ENCODE measurements around the gene F10.
"Not testable (repeated sequence)": the region's sequence is repeated elsewhere in the genome, so short reads cannot be mapped to it uniquely, and the experiment has no call there.

The F10 gene

DNA sequence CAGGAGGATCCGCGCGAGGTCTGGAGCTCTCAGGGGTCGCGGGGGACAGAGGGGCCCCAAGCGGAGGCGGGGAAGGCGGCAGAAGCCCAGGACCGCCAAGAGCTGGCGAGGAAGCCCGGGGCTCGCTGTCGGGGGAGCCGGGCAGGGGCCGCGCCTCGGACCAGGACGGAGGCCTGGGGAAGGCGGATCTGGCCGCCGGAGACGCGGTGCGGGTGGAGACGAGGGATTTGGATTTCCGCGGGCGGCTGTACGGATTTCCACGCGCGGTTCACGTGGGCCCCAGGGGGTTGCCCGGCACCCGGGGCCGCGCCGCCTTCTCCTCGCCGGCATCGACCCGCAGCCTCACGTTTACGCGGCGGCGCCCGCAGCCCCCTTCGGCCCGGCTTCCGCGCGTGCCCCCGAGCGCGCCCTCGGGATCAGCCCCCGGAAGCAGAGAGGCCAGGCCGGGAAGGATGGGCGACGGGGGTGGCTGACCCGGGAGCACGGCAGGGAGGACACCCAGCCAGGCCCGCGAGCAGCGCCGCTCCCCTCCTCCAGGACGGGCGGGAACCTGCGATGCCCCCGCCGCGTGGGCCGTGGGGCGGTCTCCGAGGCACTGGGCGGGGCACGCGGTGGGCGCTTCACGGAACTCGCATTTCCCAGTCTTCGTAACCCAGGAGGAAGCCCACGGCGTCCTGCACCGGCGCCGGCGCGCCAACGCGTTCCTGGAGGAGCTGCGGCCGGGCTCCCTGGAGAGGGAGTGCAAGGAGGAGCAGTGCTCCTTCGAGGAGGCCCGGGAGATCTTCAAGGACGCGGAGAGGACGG lies 12.3 kb upstream of the F10 start:
- TF ChIP-seq, protein P1, sequence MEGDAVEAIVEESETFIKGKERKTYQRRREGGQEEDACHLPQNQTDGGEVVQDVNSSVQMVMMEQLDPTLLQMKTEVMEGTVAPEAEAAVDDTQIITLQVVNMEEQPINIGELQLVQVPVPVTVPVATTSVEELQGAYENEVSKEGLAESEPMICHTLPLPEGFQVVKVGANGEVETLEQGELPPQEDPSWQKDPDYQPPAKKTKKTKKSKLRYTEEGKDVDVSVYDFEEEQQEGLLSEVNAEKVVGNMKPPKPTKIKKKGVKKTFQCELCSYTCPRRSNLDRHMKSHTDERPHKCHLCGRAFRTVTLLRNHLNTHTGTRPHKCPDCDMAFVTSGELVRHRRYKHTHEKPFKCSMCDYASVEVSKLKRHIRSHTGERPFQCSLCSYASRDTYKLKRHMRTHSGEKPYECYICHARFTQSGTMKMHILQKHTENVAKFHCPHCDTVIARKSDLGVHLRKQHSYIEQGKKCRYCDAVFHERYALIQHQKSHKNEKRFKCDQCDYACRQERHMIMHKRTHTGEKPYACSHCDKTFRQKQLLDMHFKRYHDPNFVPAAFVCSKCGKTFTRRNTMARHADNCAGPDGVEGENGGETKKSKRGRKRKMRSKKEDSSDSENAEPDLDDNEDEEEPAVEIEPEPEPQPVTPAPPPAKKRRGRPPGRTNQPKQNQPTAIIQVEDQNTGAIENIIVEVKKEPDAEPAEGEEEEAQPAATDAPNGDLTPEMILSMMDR (conservative IDR thresholded peaks at IDR 0.05; ENCODE audit: low read length): no peak
- H3K4me3 ChIP-seq (ENCODE audit: low read length): peak overlapping the region; percentile 26; the same call in 1 of the 2 replicates

DNA sequence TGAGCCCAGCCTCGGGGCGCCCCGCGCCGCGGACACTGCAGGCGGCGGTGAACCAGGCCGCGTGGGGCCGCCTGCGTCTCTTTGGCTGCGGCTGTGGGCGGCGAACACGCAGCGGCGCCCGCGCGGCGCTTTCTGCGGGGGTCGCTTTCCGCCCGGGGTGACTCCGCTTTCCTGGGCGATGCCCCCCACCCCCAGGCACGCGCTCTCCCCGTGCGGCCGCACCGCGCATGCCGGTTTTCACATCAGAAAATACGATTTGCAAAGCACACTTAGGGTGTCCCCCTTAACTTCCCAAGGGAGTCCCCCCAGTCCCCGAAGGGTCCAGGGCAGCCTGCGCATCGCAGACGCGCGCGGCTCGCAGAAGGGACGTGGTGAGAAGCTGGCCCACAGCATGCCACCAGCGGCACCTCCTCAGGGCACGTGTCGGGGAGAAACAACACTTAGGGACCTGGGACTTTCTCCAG lies 11.7 kb upstream of the F10 start:
- TF ChIP-seq, protein P1 (conservative IDR thresholded peaks at IDR 0.05; ENCODE audit: low read length): no peak
- H3K4me3 ChIP-seq (ENCODE audit: low read length): peak overlapping the region; percentile 26; the same call in 1 of the 2 replicates

More for the DNA sequence above, 12.3 kb upstream of the F10 start:
- peak; percentile 8 for DNase-seq (ENCODE audit: low read depth)

DNA sequence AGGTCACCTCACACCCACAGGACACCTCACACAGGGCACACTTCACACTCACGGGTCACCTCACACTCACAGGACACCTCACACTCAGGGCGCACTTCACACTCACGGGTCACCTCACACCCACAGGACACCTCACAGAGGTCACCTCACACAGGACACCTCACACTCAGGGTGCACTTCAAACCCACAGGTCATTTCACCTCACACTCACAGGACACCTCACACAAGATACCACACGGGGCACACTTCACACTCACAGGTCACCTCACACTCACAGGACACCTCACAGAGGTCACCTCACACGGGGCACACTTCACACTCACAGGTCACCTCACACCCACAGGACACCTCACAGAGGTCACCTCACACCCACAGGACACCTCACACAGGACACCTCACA lies 10.8 kb upstream of the F10 start:
- not testable (repeated sequence) for H3K4me3 ChIP-seq (ENCODE audit: low read length); DNase-seq (ENCODE audit: low read depth)

More for the DNA sequence above, 11.7 kb upstream of the F10 start:
- DNase-seq (ENCODE audit: low read depth): no peak

DNA sequence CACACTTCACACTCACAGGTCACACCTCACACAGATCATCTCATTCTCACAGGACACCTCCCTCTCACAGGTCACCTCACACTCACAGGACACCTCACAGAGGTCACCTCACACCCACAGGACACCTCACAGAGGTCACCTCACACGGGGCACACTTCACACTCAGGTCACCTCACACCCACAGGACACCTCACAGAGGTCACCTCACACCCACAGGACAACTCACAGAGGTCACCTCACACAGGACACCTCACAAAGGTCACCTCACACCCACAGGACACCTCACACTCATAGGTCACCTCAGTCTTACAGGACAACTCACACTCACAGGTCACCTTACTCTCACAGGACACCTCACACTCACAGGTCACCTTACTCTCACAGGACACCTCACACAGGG lies 10.1 kb upstream of the F10 start:
- not testable (repeated sequence) for DNase-seq (ENCODE audit: low read depth); H3K4me3 ChIP-seq (ENCODE audit: low read length)

DNA sequence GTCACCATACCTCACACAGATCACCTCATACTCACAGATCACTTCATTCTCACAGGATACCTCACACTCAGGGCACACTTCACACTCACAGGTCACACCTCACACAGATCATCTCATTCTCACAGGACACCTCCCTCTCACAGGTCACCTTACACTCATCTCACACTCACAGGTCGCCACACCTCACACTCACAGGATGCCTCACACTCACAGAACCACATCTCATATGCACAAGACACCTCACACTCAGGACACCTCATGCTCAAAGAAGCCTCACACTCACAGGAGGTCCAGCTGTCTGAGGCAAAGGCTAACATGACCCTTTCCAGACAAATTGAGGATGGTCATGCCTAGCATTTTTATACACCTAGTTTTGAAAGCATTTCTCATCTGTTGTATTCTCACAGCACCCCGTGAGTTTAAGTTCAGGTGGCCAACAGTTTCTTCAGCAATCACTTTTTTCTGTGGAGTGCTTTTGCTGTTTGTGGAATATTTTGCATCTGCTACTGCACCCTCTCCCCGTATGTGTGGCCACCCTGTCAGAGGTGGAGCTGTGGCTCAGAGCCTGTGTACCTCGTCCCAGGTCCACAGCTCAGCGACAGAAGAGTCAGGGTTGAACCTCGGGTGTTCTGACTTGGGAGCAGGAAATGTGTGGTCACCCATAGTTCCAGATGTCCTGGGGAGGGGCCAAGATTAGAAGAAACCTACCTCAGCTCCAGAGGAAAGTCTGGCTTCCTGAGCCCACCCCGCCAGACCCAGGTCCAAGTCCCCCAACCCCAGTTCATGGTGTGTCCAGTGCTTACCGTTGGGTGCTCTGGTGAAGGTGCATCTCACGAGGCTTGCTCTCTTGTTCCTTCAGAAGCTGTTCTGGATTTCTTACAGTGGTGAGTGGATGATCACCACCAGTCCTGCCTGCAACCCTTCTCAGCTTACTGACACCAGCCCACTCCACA lies 9.4 kb upstream of the F10 start:
- TF ChIP-seq, protein P1 (conservative IDR thresholded peaks at IDR 0.05; ENCODE audit: low read length): no peak
- no peak overlapping the region for H3K4me3 ChIP-seq (ENCODE audit: low read length)
- no peak for DNase-seq (ENCODE audit: low read depth)

DNA sequence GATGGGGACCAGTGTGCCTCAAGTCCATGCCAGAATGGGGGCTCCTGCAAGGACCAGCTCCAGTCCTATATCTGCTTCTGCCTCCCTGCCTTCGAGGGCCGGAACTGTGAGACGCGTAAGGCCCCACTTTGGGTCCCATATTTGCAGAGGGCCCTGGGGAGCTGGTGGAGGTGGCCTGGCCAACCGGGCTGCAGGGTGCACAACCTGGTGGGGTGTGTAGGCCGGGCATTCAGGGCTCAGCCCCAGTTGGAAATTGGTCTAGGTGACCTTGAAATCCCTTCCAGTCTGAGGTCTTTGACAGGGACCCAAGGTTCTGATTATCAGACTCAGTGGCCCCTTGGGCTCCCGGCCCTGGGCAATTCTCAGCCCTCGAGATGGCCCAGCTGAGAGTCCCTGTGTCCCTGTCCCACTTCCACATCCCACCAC lies 8.7 kb upstream of the F10 start:
- TF ChIP-seq, protein P1 (conservative IDR thresholded peaks at IDR 0.05; ENCODE audit: low read length): no peak
- no peak for DNase-seq (ENCODE audit: low read depth)
- no peak overlapping the region for H3K4me3 ChIP-seq (ENCODE audit: low read length)

DNA sequence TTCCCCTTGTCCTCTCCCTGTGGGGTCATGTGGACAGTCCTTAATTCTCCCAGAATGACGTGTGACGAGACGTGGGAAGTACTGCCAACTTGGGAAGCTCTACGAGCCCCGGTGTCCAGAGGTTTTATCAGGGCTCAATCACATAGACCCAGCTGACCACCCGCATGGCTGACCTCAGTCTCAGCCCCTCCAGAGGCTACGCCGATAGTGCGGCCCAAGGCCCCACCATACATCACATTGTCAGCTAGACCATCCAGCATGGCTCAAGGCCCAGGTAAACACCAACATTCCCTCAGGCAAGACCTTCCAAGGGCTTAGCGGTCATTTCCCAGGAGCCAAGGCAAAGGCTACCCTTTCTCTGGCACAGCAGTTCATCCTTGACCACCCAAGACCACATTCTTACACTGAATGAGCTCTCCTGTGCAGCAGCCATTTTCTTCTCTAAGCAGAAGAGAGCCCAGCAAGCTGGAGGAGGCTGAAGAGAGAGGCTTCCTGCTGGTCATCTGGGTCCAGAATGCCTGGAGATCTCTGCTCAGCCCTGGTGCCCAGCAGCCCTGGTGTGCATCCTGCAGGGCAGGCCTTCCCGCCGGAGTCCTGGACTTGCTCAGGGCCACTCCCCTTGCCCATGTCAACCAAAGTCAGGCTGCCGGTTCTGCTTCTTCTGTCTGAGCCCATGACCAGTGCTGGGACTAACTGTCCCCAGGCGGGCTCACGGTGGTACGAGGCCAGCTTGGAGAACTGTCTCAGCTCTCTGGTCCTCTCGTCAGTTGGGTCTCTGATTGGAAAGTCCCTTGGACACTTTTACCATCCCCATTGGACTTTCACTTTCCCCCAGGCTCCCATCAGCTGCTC lies 7.9 kb upstream of the F10 start:
- TF ChIP-seq, protein P1 (conservative IDR thresholded peaks at IDR 0.05; ENCODE audit: low read length): no peak
- DNase-seq (ENCODE audit: low read depth): no peak

More for the DNA sequence above, 7.9 kb upstream of the F10 start:
- H3K4me3 ChIP-seq (ENCODE audit: low read length): no peak overlapping the region

Data from AG10803 (cell line).